Vagina (tissue), 2 donors: ENCODE measurements around the gene LGALS9. TPM values are rescaled to one million over a fixed set of nuclear protein-coding genes. Genes with fewer than 3 reads are reported as not detected.

Experiments
- DNase-seq, 2 donors: peaks; one replicate each; pipeline ENCODE4 v3.0.0-alpha.2; 2017; ENCODE audit errors: extremely low spot score in 2 of 2
- H3K27ac ChIP-seq: fragments of 200-600 bp; sonication (generic); one replicate; pipeline ENCODE4 v1.5.1; 2019
- H3K27me3 ChIP-seq: fragments of 200-600 bp; sonication (generic); one replicate; pipeline ENCODE4 v1.5.1; 2019
- H3K36me3 ChIP-seq, 2 donors: fragments of 200-600 bp; sonication (generic); one replicate each; pipeline ENCODE4 v1.5.1; 2017 to 2019
- H3K4me1 ChIP-seq: fragments of 200-600 bp; sonication (generic); one replicate; pipeline ENCODE4 v1.5.1; 2019
- H3K4me3 ChIP-seq, 2 donors: fragments of 200-600 bp; sonication (generic); 1 replicate in 1 of 2; 2 replicates in 1 of 2; pipeline ENCODE4 v1.5.1; 2016 to 2019
- H3K9me3 ChIP-seq: fragments of 200-600 bp; sonication (generic); one replicate; pipeline ENCODE4 v1.5.1; 2019
- POLR2A ChIP-seq, 2 donors: fragments of 450-650 bp; IDR thresholded peaks; one replicate each; pipeline ENCODE4 v1.6.1; 2017; ENCODE audit warnings: antibody characterized with exemption in 2 of 2, mild to moderate bottlenecking in 2 of 2, moderate library complexity in 2 of 2
- POLR2AphosphoS5 ChIP-seq, 2 donors: sonication (generic); formaldehyde crosslinking; IDR thresholded peaks; one replicate each; pipeline ENCODE4 v1.9.0; 2017; ENCODE audit warnings: antibody characterized with exemption in 2 of 2, mild to moderate bottlenecking in 2 of 2, low read depth in 1 of 2; ENCODE audit not compliant: insufficient read depth in 1 of 2
- intact Hi-C: fragments of 100-400 bp; cut with DNase I; formaldehyde crosslinking; loops from one replicate; pipeline ENCODE4 v1.15.1; 2023
- total RNA-seq: library from RNA; depleted of rRNA; stranded (reverse); fragments of >200 nt; gene quantifications from one replicate; pipeline ENCODE4 v1.2.3, GENCODE V29; 2016
- TF ChIP-seq, protein P1 (sequence below), 3 experiments: fragments of 450-650 bp in 2 of 3; fragments of 200-600 bp in 1 of 3; sonication (generic) in 1 of 3; IDR thresholded peaks; one replicate each; pipeline ENCODE4 v1.5.1; 2017 to 2019; ENCODE audit warnings: antibody characterized with exemption in 3 of 3, mild to moderate bottlenecking in 2 of 3, moderate library complexity in 2 of 3

LGALS9 gene
- total RNA-seq, 1 donor from 2014 or later = 34.9 TPM

- no peak overlapping the region for H3K4me3 ChIP-seq
- peaks cover 0 to 53% of the 10 kb centered on the region in 2 donors for H3K36me3 ChIP-seq
- TF ChIP-seq POLR2AphosphoS5 (IDR thresholded peaks at IDR 0.05; ENCODE audit: insufficient read depth in 1 of 2, low read depth in 1 of 2) = no peak
- TF ChIP-seq, protein P1, sequence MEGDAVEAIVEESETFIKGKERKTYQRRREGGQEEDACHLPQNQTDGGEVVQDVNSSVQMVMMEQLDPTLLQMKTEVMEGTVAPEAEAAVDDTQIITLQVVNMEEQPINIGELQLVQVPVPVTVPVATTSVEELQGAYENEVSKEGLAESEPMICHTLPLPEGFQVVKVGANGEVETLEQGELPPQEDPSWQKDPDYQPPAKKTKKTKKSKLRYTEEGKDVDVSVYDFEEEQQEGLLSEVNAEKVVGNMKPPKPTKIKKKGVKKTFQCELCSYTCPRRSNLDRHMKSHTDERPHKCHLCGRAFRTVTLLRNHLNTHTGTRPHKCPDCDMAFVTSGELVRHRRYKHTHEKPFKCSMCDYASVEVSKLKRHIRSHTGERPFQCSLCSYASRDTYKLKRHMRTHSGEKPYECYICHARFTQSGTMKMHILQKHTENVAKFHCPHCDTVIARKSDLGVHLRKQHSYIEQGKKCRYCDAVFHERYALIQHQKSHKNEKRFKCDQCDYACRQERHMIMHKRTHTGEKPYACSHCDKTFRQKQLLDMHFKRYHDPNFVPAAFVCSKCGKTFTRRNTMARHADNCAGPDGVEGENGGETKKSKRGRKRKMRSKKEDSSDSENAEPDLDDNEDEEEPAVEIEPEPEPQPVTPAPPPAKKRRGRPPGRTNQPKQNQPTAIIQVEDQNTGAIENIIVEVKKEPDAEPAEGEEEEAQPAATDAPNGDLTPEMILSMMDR (IDR thresholded peaks at IDR 0.05) = no peak
- no peak for TF ChIP-seq POLR2A (IDR thresholded peaks at IDR 0.05)
- no peaks in the 10 kb centered on the region for H3K27me3 ChIP-seq
- H3K9me3 ChIP-seq = no peaks in the 10 kb centered on the region
- intact Hi-C loops = no loop called here
- H3K27ac ChIP-seq = no peak overlapping the region
- no peaks in the 10 kb centered on the region for H3K4me1 ChIP-seq
- DNase-seq = no peak
Observed at GRCh38 chr17:27622986-27623385, 8.0 kb upstream of the LGALS9 start.

DNA sequence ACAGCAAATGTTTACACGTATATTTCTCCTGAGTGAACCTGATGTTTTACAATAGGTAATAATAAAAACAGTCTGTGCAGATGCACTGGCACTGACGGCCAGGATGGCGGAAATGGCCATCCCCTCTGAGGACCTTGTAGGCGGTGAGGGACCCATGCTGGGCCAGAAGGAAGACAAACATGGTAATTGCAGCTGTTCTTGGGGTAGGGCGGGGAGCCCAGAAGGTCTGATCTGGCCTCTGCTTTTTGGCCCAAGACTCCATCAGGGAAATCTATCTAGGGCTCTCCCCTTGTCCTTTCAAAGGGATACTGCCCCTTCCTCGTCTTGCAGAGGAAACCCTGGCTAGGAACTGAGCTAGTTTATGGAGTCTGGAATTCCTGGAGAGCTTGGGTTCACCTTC is 7.4 kb upstream of the LGALS9 start:
- no peaks in the 10 kb centered on the region for H3K9me3 ChIP-seq
- H3K4me3 ChIP-seq = no peak overlapping the region
- no peaks in the 10 kb centered on the region for H3K27me3 ChIP-seq
- intact Hi-C loops = no loop called here
- no peak for DNase-seq
- H3K4me1 ChIP-seq = no peaks in the 10 kb centered on the region
- TF ChIP-seq, protein P1 (IDR thresholded peaks at IDR 0.05) = no peak
- TF ChIP-seq POLR2A (IDR thresholded peaks at IDR 0.05) (no peak), POLR2AphosphoS5 (IDR thresholded peaks at IDR 0.05; ENCODE audit: insufficient read depth in 1 of 2, low read depth in 1 of 2) (no peak)
- H3K27ac ChIP-seq = no peak overlapping the region
- peaks cover 0 to 47% of the 10 kb centered on the region in 2 donors for H3K36me3 ChIP-seq

- peaks cover 0 to 40% of the 10 kb centered on the region in 2 donors for H3K36me3 ChIP-seq
- no peaks in the 10 kb centered on the region for H3K4me1 ChIP-seq
- intact Hi-C loops = no loop called here
- H3K9me3 ChIP-seq = no peaks in the 10 kb centered on the region
- TF ChIP-seq POLR2AphosphoS5 (IDR thresholded peaks at IDR 0.05; ENCODE audit: insufficient read depth in 1 of 2, low read depth in 1 of 2) = no peak
- TF ChIP-seq, protein P1 (IDR thresholded peaks at IDR 0.05) = no peak
- TF ChIP-seq POLR2A (IDR thresholded peaks at IDR 0.05) = no peak
- no peaks in the 10 kb centered on the region for H3K27me3 ChIP-seq
- no peak for DNase-seq
- no peak overlapping the region for H3K27ac ChIP-seq
- H3K4me3 ChIP-seq = no peak overlapping the region
Observed at GRCh38 chr17:27624539-27624938, 6.4 kb upstream of the LGALS9 start.

GRCh38 chr17:27625856-27626255 is 5.1 kb upstream of the LGALS9 start:
- Histone ChIP-seq H3K4me1 (peaks cover 2% of the 10 kb centered on the region), H3K36me3 (peaks cover 0 to 37% of the 10 kb centered on the region in 2 donors), H3K27ac (no peak overlapping the region), H3K9me3 (no peaks in the 10 kb centered on the region), H3K27me3 (no peaks in the 10 kb centered on the region), H3K4me3 (no peak overlapping the region)
- intact Hi-C loops = no loop called here
- TF ChIP-seq, protein P1 (IDR thresholded peaks at IDR 0.05) = no peak
- TF ChIP-seq POLR2A (IDR thresholded peaks at IDR 0.05) (no peak), POLR2AphosphoS5 (IDR thresholded peaks at IDR 0.05; ENCODE audit: insufficient read depth in 1 of 2, low read depth in 1 of 2) (no peak)
- DNase-seq = no peak

- intact Hi-C loops = no loop called here
- Histone ChIP-seq H3K27ac (no peak overlapping the region), H3K27me3 (no peaks in the 10 kb centered on the region), H3K9me3 (no peaks in the 10 kb centered on the region), H3K4me3 (no peak overlapping the region), H3K36me3 (peaks cover 0 to 21% of the 10 kb centered on the region in 2 donors), H3K4me1 (peaks cover 19% of the 10 kb centered on the region)
- TF ChIP-seq POLR2A (IDR thresholded peaks at IDR 0.05) (no peak), POLR2AphosphoS5 (IDR thresholded peaks at IDR 0.05; ENCODE audit: insufficient read depth in 1 of 2, low read depth in 1 of 2) (no peak)
- TF ChIP-seq, protein P1 (IDR thresholded peaks at IDR 0.05) = no peak
- DNase-seq = no peak
Observed at GRCh38 chr17:27627514-27627913, 3.5 kb upstream of the LGALS9 start.
